NCI-H1694 treated with DMSO at 0.1 percent for 48 hours (cell line): ENCODE data around the gene A3GALT2.

ENCODE experiments used
- DNase-seq: peaks from one replicate; lab custom pipeline; 2025; lab: John Stamatoyannopoulos, UW

A3GALT2 gene

GRCh38 chr1:33320619-33321165 lies at the start of gene A3GALT2:
A3GALT2 (minus strand) TSS chr1:33321098; CDS start chr1:33321098, 0 bp downstream.
- DNase-seq: no peak

GRCh38 chr1:33370301-33370700 lies 49.4 kb upstream of the A3GALT2 start:
- peak; percentile 82 for DNase-seq

- DNase-seq: no peak
Observed at GRCh38 chr1:33369764-33370163, 48.9 kb upstream of the A3GALT2 start.

GRCh38 chr1:33369081-33369480 lies 48.2 kb upstream of the A3GALT2 start:
- no peak for DNase-seq

- no peak for DNase-seq
Observed at GRCh38 chr1:33368431-33368830, 47.5 kb upstream of the A3GALT2 start.

GRCh38 chr1:33367485-33368405 lies 46.8 kb upstream of the A3GALT2 start:
- DNase-seq: peak; percentile 43

- DNase-seq: no peak
Observed at GRCh38 chr1:33366762-33367484, 46.0 kb upstream of the A3GALT2 start.

- no peak for DNase-seq
Observed at GRCh38 chr1:33365560-33365997, 44.7 kb upstream of the A3GALT2 start.

- DNase-seq: no peak
Observed at GRCh38 chr1:33364565-33364918, 43.6 kb upstream of the A3GALT2 start.

- no peak for DNase-seq
Observed at GRCh38 chr1:33363470-33363861, 42.6 kb upstream of the A3GALT2 start.

GRCh38 chr1:33363021-33363420 lies 42.1 kb upstream of the A3GALT2 start:
- no peak for DNase-seq

- DNase-seq: no peak
Observed at GRCh38 chr1:33361532-33362235, 40.8 kb upstream of the A3GALT2 start.

GRCh38 chr1:33360367-33360766 lies 39.5 kb upstream of the A3GALT2 start:
- no peak for DNase-seq

GRCh38 chr1:33359931-33360330 lies 39.0 kb upstream of the A3GALT2 start:
- DNase-seq: no peak

- no peak for DNase-seq
Observed at GRCh38 chr1:33358795-33359503, 38.1 kb upstream of the A3GALT2 start.

GRCh38 chr1:33358114-33358794 lies 37.4 kb upstream of the A3GALT2 start:
- DNase-seq: no peak

GRCh38 chr1:33357099-33357498 lies 36.2 kb upstream of the A3GALT2 start:
- no peak for DNase-seq

- no peak for DNase-seq
Observed at GRCh38 chr1:33354707-33355316, 33.9 kb upstream of the A3GALT2 start.

GRCh38 chr1:33353531-33353930 lies 32.6 kb upstream of the A3GALT2 start:
- no peak for DNase-seq

- no peak for DNase-seq
Observed at GRCh38 chr1:33351281-33351660, 30.4 kb upstream of the A3GALT2 start.
